Erythroblast (primary cell): ENCODE results near the gene RHEB.

ENCODE experiments used
- DNase-seq, 2 experiments: peaks; one replicate each; lab custom pipeline; 2025; lab: John Stamatoyannopoulos, UW
- GATA1 ChIP-seq: IDR thresholded peaks from 2 replicates; pipeline ENCODE4 v1.6.1; 2011; ENCODE audit warnings: low read depth, mild to moderate bottlenecking, control low read depth, low read length, moderate library complexity
- POLR2A ChIP-seq: IDR thresholded peaks from 2 replicates; pipeline ENCODE4 v1.6.1; 2011; ENCODE audit warnings: mild to moderate bottlenecking, low read length

The RHEB gene

DNA sequence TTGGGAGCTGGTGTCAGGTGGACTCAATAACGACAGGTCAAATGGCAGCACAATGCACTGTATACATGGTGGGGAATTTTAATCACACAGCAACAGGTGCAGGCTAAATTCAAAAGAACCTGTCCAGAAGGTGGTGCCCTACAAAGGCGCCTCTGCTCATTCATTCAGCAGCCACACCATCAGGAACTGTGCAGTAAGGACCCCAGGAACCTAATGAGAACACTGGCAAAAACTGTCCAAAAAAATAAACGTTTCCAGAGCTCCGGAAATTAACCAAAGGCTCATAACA lies 57.8 kb downstream of the RHEB start:
- no peak for DNase-seq
- no peak for TF ChIP-seq POLR2A
- TF ChIP-seq GATA1 = no peak

DNA sequence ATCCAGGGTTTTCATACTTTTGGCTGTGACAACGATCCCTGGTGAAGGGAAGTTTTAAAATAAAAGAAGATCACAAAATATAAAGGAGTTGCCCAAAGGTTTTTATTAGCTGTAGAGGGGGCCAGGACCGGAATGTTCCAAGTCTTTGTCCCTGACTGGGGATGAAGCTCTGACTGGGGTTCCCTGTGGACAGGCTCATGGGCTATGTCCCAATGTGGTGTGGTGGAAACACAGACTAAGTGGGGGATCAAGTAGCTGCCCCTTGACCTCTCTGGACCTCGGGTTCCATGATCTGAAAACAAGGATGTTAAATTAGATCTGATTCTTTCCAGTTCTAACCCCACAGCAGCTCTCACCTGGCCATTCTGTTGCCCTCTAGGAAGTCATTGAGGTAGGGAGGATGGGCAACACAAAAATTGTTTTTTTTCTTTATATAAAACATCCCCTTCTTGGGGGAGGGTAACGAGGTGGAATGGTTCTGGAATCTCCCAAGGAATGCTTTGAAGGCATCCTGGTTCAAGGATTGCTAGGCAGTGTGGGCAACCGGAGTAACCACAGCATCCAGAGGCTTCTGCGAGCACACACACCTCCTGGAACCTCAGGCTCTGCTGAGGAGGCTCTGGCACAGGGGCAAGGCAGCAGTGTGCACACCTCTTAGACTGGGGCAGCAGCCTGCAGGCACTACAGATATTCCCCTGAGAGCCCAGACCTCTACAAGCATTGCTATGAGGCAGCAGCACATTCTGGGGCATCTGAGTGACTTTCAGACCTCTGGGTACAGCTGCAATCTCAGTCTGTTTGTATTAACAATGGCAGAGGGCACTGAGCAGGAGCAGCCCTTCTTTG lies 58.4 kb downstream of the RHEB start:
- no peak for TF ChIP-seq GATA1
- TF ChIP-seq POLR2A = no peak
- DNase-seq = no peak

DNA sequence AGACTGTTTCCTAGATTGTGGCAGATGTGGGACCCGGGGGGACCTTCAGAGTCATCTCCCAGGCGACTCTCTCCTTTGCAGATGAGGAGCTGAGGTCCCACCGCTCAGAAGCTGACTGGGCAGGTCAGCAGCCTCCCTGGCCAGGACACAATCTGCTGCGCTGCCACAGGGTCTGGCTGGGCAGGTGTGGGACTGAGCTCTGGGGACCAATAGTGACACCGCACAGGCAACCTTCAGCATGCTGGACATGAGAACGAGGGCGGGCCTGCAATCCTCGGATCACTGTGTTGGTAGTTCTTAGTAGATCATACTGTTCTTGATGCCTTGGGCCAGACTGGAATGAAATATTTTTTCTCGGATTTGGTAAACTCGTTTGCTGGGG lies 59.2 kb downstream of the RHEB start:
- DNase-seq = no peak
- TF ChIP-seq POLR2A (no peak), GATA1 (no peak)

DNA sequence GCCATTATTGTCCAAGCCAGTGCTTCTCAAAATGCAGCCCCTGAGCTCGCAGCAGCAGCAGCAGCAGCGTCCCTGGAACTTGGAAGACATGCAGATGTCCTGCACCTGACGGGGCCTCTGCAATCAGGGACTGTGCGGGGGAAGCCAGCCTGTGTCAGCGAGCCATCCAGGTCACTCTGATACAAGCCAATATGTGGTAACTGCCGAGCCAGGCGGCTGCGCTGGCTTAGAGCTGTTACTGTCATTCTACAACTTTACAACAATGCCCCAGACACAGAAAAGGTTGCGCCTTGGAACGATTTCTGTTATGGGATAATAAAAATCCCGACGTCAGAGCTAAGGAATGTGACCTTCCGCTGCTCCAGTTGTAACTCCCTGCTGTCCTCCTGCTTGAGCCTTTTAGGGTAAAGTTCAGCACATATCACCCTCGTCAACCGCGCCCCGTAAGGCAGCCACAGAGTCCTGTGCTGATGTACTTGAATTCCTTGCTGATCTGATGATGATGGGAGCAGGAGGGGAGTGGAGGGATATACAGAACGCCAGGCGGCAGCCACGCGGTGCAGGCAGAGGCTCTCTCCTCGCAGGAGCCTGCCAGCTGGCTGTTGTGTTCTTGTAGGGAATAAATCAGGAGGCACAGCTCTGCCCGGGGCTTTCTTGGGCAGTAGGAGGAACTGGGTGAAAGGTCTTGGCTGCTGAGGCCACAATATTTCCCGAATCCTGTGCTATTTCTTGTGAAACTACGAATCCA lies 59.8 kb downstream of the RHEB start:
- no peak for TF ChIP-seq POLR2A
- TF ChIP-seq GATA1 = no peak
- no peak for DNase-seq

DNA sequence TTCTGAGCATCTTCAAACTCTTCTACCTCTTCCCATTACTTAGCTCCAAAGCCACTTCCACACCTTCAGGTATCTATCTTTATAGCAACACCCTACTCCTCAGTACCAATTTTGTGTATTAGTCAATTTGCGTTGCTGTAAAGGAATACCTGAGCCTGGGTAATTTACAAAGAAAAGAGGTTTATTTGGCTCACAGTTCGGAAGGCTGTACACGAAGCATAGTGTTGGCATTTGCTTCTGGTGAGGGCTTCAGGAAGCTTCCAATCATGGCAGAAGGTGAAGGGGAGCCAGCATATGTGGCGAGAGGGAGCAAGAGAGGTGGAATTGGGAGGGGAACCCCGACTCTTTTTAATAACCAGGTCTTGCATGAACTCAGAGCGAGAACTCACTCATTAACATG lies 62.2 kb downstream of the RHEB start:
- no peak for DNase-seq
- TF ChIP-seq POLR2A = no peak
- TF ChIP-seq GATA1 = no peak

DNA sequence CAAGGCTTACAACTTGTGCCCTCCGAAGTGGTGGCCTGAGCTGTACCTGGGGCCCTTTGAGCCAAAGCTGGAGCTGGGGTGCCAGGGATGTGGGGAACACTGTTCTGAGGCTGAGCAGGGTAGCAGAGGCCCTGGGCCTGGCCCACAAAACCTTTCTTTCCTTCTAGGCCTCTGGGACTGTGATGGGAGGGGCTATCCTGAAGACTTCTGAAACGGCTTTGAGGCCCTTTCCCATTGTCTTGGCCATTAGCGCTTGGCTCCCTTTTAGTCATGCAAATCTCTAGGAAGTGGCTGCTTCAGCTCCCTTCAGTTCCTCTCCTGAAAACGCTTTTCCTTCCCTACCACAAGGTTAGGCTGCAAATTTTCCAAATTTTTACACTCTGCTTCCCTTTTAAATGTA lies 62.9 kb downstream of the RHEB start:
- TF ChIP-seq GATA1 (no peak), POLR2A (no peak)
- DNase-seq = no peak

DNA sequence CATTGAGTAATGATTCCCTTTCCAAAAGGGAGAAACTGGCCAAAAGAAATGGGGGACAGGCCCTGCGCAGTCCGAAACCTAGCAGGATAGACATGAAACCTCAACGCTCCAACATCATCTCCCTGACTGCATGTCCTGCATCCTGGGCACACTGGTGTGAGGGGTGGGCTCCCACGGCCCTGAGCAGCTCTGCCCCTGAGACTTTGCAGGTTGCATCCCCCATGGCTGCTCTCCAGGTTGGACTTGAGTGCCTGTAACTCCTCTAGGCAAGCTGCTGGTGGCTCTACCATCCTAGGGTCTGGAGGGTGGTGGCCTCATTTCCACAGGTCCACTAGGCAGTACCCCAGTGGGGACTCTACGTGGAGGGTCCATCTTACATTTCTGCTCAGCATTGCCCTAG lies 63.4 kb downstream of the RHEB start:
- TF ChIP-seq POLR2A = no peak
- no peak for TF ChIP-seq GATA1
- DNase-seq = no peak

DNA sequence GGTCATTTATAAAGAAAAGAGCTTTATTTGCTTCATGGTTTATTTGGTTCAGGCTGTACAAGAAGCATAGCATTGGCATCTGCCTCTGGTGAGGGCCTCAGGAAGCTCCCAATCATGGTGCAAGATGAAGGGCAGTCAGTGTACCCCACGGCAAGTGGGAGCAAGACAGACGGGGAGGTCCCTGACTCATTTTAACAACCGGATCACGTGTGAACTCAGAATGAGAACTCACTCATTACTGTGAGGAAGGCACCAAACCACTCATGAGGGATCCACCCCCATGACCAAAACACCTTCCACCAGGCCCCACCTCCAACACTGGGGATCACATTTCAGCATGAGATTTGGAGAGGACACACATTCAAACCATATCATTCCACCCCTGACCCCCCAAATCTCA lies 64.0 kb downstream of the RHEB start:
- TF ChIP-seq GATA1 (no peak), POLR2A (no peak)
- DNase-seq = no peak

DNA sequence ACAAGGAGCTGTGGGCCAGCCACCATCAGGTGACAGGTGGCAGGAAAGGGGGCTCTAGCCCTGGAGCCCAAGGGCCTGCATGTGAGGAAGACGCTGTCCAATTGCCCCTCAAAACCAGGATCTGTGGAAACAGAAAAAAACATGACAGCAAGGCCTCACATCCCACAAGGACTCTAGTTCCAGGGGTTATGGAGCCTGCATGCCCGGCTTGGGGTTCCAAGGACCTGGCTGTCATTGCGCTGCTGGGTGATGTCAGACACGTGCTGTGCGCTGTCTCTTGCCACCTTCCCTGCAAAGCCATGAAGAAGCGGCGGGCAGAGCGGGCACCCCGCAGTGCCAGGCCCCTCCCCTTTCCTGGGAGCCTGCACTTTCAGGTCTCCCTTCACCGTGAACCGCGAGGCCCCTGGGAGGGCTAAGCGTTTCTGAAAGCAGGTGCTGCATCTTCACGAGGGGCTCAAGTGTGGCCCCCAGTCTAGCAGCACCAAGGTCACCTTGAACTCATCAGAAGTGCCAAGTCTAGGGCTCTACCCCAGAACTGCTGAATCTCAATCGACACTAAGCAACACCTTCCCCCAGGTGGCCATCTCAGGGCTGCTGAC lies 64.7 kb downstream of the RHEB start:
- no peak for TF ChIP-seq POLR2A
- TF ChIP-seq GATA1 = no peak
- no peak for DNase-seq

DNA sequence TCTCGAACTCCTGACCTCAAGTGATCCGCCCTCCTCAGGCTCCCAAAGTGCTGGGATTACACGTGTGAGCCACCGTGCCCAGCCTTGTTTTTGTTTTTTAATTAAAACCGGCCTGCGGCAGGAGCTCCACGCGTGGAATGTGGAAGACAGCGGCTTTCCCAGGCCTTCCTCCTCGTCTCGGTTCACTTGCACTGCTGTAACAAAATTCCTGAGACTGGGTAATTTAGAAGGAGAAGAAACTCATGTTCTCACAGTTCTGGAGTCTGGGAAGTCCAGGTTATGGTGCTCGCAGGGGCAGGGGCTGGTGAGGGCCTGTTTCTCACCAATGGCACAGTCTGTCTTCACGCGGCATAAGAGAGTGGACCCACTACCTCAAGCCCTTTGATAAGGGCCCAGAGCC lies 65.4 kb downstream of the RHEB start:
- TF ChIP-seq GATA1 = no peak
- TF ChIP-seq POLR2A = no peak
- no peak for DNase-seq

DNA sequence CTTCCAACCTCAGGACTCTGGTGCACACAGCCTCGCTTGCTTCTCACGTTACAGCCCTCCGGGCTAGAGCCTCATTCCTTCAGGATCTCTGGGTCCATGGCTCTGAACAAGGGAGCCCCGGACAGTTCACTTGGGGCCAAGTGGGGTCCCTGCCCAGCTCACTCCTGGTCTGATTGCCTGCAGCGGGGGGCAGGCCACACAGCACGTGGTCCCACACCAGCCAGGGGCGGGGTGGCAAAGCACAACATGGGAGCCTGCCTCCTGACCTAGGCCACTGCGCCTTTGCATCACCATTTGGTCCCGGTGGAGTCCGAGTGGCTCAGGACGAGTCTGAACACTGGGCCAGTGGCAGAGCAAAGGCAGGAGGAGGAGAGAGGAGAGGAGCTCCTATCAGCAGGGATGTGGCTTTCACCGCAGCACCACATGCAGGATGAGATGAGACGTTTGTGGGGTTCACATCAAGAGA lies 66.3 kb downstream of the RHEB start:
- TF ChIP-seq POLR2A (no peak), GATA1 (no peak)
- DNase-seq = no peak

DNA sequence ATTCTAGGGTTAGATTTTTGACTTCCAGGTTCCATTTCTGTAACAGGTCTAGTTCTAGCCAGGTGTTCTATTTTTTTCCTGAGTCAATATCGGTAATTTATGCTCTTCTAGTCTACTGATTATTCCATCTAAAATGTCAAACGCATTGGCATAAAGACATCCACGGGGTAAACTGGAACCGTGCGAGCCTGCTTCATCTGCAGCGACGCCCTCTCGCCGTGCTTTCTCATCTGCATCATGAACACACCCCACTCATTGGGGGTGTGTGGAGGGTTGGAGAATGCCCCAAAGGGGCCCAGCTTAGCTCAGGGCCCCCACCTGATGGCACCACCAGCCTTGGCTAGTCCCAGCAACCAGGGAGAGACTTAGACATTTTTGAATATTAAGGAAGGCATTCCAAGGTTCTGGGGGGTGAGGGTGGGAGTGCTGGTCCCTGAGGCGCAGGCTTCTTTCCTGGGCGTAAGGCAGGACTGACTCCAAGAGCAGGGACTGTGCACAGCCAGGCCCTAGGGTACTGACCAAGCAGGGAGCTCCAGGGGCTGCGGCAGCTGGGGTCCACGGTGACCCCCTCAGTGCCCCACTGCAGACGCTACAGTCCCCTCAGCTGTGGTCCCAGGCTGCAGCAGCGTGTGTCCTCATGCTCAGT lies 66.9 kb downstream of the RHEB start:
- DNase-seq = no peak
- TF ChIP-seq GATA1 (no peak), POLR2A (no peak)

DNA sequence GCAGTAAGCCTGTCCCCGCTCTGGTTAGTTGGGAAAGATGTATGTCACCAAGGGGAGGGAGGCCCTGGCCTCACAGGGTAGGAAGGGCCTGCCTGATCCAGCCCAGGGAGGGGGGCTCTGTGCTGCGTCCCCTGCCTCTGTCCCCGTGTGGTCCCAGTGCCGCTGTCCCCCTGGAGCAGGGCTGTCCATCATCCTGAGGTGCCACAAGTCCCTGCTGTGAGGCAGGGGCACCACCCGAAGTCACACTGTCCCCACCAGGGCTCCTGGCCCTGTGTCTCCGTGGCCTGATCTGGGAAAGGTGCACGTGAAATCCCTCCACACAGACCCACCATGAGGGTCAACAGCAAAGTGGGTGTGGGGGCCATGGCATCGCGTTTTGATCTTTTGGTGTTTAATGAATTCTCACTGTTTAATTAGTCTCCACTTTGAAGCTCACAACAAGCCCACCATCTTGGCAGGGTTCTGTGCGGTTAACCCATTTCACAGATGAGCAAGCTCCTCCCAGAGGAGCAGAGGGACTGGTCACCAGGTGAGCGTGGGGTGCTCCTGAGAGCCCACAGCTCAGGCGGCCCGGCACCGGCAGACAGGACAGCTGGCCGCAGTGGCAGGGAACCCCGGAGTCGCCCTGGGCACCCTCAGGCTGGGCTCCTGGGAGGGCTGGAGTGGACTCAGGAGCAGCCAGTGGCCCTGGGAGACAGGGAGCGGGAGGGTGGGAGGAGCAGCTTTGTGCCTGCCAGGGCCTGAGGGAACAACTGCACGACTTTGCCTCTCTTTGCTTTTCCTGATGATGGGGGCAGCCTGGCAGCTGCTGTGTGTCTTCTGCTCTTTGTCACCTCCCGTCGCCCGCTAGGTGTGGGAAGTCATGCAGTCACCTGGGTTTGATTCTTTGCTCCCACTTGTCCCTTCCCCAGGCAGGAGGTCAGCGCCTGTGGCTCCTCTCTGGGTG lies 67.8 kb downstream of the RHEB start:
- DNase-seq = no peak
- TF ChIP-seq POLR2A = no peak
- no peak for TF ChIP-seq GATA1
